HG02759 (cell line): Measurements from ENCODE around the gene MORN5.

Experiments
- ATAC-seq: cut with Tn5 transposase; IDR thresholded peaks from one replicate; pipeline ENCODE4 v1.9.1; 2021; ENCODE audit warnings: mild to moderate bottlenecking, moderate library complexity; ENCODE audit not compliant: unreplicated experiment

The MORN5 gene

DNA sequence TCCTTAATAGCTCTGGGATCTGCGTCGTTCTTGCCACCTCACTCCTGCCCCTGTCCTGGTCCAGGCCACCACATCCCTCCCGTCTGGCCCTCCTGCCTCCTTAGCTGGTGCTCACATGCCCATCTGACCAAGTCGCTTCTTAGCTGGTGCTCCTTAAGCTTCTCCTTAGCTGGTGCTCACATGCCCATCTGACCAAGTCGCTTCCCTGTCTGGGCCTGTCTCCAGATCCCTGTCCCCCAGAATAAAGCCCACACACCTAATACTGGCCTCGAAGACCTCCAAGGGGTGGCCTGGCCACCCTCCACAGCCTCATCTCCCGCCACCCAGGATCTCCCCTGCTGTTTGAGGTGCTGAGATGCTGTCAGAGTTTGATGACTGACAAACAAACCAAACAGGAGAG, 35.2 kb upstream of the MORN5 start:
- no peak for ATAC-seq

DNA sequence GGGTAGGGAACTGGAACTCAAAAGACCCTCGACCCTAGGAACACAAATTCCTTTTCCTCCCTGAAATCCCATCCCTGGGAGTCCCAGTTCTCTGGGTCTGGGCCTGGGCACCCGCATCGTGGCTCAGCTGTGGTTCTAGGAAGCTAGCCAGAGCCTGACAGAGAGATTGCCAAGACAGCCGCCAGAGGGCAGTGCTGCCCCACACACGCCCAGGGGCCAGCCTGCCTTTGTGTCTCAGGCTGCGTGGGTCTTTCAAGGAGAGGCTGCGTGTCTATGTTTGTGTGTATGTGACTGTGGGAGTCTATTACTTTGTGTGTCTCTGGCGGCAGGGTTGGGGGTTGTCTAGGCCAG, 34.6 kb upstream of the MORN5 start:
- ATAC-seq: peak; percentile 74

DNA sequence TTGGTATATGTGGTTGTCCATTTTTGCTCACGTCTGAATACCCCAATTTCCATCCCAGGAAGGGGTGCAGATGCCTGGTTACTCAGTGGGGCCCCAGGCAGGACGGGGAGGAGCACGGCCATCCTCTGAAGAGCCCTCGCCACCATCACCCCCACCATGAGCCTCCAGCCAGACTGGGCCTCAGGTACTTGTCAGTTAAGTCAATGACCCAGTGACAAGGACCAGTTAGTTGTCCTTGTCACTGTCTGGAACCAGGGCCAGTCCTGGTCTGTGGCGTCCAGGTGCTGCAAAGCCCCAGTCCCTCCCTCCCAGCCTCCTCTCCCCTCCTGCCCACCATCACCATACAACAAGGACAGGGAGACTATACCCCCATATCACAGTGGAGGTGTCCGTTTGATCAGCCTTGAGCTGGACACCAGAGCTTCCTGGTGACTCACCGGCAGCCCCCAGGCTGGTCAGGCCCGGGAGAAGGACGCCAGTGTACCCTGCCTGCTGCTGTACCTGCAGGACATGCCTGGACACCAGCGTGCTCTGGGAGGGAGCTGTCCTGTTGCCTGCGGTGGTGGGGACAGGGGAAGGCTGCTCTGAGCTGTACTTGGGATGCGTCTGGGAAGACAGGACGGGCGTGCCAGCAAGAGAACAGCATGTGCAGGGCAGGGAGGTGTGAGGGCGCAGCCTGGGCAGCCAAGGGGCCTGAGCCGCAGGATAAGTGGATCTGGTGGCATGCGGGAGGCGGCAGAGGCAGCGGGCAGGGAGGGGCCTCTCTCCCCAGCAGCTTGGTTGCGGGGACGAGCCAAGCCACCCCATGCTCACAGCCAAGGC, 34.0 kb upstream of the MORN5 start:
- ATAC-seq: no peak

DNA sequence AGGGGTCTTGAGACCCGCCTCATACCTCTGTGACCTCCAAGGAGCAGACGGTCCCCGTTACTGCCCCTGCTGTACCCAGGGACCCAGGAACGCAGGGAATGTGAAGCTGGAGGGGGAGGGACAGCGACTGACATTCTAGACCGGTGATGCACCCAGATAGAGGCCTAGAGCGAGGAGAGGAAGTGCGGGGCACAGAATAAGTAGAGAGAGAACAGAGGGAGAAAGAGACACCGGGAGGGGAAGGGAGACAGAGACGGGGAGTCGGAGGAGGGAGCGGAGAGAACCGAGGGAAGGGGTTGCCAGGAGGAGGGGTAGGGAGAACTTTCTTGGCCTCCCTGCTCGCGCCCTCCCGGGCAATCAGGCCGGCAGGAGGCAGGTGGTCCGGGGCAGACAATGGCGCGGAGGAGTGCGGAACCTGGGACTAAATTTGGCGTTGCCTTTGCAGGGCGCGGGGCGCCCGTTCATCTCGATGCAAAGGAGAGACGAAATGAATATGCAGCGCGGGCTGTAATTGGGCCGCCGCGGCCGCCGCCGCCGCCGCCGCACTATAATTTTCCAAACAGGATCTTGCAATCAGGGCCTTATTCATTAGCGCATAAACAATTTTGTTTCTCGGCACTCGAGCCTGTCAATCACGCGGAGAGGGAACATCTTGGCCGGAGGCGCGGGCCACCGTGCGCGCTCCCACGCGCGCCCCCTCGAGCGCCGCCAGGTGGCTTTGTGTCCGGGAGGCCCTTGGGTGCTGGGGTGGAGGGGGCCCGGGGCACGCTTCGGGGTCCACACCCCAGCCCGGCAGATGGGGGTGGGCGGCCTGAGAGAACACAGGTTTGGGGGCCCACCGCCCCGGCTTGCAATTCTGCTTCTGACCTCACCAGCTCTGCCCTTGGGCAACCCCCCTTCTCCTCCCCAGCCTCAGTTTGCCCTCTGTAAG, 33.1 kb upstream of the MORN5 start:
- ATAC-seq: no peak

DNA sequence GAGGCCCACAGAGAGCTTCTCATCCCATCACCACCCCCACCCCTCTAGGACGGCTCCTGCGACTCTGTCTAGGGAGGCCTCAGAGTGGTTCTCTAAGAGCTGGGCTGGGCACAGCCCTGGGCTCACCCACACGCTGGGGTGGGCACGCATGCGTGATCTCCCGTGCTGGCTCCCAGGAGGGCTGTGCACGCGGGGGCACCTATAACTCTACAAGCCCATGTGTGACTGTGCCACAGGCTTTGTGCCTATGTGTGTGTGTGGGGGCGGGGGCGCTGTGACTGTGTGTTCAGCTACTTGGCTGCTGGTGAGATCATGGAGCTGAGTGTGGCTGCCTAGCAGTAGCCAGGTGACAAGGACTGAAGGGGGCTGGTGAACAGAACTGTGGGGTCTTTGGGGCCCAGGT, 32.3 kb upstream of the MORN5 start:
- no peak for ATAC-seq

DNA sequence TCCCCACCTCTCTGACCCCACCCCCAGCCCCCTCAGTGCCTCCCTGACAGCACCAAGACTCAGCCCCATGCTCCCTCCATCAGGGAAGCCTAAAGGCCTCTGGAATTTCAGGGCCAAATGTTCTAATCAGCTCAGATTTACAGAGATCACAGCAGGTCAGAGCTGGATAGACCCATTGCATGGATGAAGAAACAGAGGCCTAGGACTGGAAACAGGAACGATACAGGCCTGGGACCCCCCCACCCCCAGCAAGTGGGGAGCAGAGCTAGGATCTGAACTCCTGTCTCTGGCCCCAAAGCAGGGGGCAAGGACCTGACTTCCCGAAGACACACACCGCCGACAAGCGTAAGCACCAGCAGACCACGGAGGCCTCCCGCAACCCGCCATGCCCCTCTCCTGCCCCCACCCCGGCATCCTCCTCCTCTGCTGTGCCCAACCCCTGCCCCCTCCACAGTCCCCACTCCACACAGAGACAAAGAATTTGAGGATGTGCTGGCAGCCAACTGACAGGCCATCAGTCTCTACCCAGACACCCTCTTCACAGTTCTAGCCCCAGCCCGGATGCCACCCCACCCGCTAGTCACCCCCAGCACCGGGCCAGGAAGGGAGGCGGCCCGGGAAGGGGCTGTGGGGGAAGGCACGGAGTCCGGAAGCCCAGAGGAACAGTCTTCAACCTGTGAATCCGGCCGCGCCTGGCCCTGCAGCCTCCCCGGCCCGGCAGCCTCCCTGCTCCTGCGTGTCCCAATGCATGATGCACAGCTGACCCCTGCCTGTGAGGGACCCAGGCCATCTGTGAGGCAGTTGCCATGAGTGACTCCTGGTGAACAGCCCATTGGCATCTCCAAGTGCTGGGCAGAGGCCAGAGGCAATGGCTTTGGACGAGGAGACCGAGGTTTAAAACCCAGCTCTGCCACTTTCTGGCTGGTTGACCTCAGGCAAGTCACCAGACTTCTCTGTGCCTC, 31.4 kb upstream of the MORN5 start:
- no peak for ATAC-seq

DNA sequence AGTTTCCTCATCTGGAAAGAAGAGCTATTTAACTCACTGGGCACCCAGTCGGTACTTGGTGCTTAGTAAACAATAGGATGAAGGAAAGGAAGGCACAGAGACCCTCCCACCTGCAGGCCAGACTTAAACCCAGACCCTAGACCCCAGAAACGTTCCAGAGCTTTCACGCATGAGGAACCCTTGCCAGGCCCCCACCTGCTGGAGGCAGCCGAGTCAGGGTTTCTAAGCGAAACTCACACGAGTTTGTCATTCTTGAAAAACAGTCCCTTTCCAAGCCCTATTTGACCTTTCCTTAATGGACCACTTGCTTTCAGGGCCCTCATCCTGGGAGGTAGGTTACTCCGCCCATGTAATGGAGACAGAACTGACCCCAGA, 30.8 kb upstream of the MORN5 start:
- ATAC-seq: no peak

DNA sequence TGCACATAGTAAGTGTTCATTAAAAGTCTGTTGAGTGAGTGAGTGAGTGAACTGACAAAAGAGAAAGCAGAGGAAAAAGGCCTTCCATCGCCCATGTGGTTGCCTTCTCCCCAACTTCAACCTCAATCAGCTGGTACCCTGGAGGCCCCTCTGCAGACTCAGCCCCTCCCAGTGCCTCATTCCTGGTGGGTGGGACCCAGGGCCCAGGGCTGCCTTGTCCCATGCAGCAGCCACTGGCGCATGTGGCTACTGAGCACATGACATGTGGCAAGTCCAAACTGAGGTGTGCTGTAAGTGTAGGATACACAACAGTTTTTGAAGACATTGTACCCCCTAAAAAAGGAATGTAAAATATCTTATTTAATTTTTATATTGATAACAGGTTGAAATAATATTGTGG, 29.7 kb upstream of the MORN5 start:
- ATAC-seq: no peak

DNA sequence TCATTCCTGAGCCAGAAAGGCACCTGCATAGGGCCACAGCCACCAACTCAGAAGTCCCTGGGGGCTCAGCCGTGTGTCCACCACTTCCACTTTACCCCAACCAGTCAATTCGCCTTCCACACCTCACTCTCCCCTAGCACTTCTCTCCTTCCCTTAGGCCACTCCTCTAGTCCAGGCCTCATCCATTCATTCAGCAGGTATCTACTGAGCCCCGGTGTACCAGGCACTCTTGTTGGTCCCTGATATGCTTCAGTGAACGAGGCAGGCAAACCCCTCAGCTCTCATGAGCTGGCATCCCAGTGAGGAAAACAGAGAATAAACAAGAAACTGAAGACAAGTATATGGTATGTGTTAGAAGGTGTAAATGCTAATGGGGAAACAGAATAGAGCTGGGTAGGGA, 28.9 kb upstream of the MORN5 start:
- ATAC-seq: no peak

DNA sequence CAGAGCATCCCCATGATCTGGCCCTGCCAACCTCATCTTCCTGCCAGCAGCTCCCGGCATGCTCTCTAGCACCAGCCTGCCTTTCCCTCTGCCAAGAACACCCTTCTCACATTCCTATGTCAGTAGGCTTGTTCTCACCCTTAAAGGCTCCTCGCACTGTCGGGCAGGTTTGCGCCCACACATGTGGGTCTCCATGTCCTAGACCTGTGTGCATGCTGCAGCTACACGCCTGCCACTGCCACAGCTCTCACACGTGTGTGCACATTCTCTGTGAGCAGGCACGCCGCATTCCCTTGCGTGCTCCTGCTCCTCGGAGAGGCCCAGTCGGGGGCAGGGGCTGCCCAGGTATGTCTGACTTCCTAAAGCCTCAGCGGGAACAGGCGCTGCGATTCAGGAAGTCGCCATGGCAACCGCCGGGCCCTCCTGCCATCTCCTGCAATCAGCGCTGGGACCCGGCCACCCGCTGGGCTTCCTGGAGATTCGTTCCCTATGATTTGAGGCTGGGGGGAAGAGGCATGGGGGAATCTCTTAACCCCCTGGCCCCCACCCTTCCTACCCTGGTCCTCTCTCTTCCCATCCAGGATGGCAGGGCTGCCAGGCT, 28.2 kb upstream of the MORN5 start:
- ATAC-seq: no peak

DNA sequence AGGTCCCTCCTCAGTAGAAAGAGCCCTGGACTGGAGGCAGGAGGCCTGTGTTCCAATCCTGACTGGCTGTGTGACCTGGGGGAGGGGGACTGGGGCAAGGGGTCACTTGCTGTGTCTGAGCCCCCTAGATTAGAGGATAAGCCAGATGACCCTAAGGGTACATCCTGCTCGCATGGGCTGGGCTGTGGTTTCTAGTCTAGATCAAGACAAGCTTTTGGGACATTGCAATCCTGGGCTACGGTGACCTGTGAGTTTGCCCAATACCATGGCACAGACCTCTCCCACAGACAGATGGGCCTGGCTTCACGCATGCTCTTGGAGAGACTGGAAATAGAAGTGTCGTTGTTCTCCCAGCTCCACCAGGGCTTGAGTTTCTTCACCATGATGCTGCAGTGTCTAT, 27.2 kb upstream of the MORN5 start:
- no peak for ATAC-seq

DNA sequence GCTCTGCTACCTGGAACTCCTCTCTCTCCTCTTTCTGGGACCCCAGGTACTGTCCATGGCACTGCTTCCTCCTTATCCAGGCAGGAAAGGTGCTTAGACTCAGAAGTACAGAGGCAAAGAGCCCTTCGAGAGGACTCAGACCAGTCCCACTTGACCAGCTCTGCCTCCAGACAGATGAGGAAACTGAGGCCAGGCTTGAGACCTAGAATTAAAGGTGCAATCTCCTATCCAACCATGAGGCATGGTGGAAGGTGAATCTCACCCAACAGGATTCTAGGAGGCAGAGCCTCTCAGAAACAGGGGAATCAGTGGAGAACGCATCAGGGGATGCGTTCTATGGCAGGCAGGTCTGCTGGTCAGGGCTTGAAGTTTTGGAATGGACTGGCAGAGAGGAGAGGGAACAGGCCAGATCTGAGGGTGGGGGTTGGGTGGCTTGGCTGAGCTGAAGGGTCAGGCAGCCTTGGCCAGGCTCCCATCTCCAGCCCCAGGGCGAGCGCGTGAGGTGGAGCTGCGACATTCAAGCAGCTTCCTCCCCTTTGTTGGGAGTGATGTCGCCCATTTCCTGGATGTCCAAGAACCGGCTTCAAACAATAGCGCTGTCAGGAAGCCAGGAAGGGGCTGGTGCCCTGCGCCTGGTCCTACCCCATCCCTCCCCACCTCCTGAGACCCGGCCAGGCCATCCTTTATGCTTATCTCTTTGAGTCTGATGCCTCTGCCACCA, 26.3 kb upstream of the MORN5 start:
- ATAC-seq: no peak

DNA sequence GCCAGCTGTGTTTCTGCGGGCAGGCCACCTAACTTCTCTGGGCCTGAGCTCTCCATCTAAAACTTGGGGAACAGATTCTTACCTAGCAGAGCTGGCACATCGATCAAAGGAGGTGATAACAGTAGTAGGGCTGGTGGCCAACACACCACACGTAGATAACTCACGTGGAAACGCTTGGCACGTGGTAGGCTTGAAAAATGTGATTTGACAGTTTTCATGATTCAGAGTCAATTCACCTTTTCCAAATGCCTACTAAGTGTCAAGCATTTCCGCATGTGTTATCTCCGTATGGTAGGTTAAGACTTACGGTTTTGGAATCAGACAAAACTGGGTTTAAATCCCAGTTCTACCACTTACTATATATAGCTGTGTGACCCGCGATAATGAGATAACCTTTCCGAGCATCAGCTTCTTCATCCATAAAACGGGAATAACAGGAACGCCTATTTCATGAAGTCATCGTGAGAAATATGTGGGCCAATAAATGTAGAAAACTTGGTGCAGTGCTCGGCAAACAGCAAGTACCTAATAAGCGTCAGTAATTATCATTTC, 25.6 kb upstream of the MORN5 start:
- ATAC-seq: no peak

DNA sequence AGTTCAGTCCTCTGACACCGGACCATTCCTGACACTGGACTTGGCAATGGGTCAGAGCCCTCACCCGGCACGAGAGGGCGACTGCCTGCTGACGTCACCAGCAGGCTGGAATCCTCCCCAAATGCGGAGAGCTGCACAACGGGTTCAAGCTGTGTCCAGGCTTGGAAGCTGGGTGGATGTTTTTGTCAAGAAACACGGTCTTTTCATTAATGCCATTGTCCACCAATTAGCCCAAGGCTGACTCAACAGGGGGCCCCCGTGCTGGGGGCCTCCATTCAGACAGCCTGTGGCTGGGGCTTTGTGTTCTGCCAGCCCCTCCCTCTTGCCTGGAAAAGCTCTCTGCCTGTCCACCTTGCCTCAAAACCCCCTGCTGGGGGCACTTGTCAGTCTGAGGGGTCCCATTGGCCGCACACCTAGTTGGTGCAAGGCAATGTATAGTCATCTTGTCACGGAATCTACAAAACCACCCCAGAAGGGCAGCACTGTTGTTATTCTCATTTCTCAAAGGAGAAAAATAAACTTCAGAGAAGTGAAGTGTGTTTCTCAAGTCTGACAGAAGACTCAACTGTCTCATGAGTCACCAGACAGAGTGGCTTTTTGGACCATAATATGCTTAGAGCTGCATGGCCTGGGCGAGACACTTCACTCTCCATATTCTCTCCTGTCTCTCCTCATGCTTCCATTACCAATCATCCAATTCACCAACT, 24.7 kb upstream of the MORN5 start:
- ATAC-seq: no peak

DNA sequence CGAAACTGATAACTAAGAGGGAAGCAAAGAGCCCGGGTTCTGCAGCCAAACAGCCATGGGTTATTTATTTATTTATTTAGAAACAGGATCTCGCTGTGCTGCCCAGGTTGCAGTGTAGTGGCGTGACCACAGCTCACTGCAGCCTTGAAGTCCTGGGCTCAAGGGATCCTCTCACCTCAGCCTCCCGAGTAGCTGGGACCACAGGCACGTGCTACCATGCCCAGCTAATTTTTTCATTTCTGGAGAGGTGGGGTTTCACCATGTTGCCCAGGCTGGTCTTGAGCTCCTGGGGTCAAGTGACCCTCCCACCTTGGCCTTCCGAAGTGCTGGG, 24.2 kb upstream of the MORN5 start:
- ATAC-seq: no peak

DNA sequence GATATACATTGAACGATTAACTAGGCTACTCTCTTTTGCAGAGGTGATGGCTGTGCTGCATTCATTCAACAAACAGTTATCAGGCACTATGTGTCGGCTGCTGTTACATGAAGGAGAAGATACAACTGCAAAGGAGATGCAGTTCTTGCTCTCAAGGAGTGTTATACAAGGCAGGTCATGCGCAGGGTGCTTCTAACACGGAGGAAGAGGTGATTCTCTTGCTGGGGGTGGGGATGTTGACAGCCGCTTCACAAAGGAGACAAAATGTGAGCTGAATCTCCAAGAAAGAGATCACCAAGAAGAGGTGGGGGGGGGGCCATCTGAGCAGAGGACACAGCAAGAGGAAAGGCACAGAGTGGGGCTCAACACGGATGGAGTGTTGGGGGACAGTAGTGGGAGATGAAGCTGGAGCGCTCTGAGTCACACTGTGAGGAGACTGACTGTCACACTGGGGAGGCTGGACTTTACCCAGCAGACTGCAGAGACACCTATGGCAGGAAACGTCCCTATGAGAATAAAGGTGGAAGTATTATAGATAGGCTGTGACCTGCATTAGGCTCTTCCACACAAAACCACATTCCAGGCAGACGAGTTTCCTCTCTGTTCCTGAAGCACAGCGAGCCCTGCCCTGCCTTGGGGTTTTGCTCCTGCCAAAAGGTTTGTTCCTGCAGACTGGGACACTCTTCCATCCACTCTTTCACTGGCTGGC, 21.0 kb upstream of the MORN5 start:
- no peak for ATAC-seq

DNA sequence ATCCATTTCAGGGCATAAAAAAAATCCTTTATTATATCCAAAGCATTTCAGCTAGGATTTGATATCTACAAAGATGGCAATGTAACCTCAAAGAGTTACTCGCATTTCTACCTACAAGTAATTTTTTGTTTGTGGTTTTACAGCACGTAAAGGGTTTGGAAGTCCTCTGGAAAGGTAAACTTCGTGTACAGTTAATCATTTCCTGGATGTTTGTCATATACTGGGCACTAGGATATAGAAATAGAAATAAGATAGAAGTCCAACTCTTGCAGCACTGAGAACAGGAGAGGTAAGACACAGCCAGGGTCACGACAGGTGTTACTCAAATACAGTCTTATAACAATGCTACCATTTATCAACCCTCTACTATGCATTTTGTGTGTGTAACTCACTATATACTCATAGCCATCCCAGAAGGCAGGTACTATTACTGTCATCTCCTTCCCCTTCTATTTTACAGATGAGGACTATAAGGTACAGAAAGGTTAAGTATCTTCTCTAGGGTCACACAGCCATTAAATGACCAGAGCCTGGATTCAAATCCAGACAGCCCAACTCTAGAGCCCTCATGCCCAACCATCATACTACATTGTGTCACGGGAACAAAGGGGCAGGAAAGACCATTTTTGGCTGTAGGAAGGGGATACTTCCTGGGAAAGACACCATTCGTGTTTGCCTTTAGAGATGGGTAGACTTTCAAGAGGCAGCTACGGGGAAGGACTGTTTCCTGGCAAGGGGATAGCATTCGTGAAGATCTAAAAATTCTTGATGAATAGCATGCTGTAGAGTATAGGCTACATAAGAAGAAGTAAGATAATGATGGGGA, 19.1 kb upstream of the MORN5 start:
- ATAC-seq: no peak

DNA sequence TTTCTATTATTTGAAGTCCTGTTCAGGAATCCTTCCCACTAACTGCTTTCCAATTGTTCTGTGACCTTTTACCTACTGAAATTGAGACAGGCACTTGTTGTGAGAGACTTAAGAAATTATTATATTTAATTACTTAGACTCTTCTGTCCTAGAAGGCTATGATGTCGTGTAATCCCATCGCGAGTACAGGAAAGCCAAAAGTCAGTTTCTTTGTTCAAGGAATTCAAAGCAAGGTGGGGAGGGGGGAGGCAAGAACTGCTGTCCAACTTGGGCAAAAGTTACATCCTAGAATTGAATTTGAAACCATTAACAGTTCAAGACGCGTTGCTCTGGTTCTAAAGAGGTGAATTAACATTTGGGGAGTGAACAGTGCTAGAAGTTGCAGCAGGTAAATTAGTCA, 18.0 kb upstream of the MORN5 start:
- ATAC-seq: no peak
